NCI-H2171 (cell line): Measurements from ENCODE around the gene EXD2.
A peak's percentile ranks its signal among the peaks of the same experiment; 100 is the strongest.
"Not testable (repeated sequence)": the region's sequence is repeated elsewhere in the genome, so short reads cannot be mapped to it uniquely, and the experiment has no call there.

Experiments
- DNase-seq: peaks from one replicate; lab custom pipeline; 2025; lab: John Stamatoyannopoulos, UW

The EXD2 gene

GRCh38 chr14:69249603-69250002 is 58.3 kb downstream of the EXD2 start:
- no peak for DNase-seq

- DNase-seq: no peak
Measured at GRCh38 chr14:69252851-69253250, 61.6 kb downstream of the EXD2 start.

- DNase-seq: no peak
Measured at GRCh38 chr14:69259168-69259526, 67.8 kb downstream of the EXD2 start.

GRCh38 chr14:69259527-69260189 is 68.4 kb downstream of the EXD2 start, which contains the start of gene GALNT16:
TSS of gene GALNT16 (plus strand) at chr14:69260158. CDS start at chr14:69260291, 133 bp downstream.
- peak; percentile 38 for DNase-seq

- DNase-seq: peak; percentile 42
Measured at GRCh38 chr14:69260190-69260860, 69.0 kb downstream of the EXD2 start.

GRCh38 chr14:69260861-69261564 is 69.7 kb downstream of the EXD2 start:
- DNase-seq: no peak

- DNase-seq: no peak
Measured at GRCh38 chr14:69261761-69262331, 70.5 kb downstream of the EXD2 start.

GRCh38 chr14:69262516-69262915 is 71.2 kb downstream of the EXD2 start:
- no peak for DNase-seq

- peak; percentile 79 for DNase-seq
Measured at GRCh38 chr14:69263364-69263763, 72.1 kb downstream of the EXD2 start.

GRCh38 chr14:69263771-69264170 is 72.5 kb downstream of the EXD2 start:
- DNase-seq: no peak

- no peak for DNase-seq
Measured at GRCh38 chr14:69266572-69267345, 75.5 kb downstream of the EXD2 start.

- no peak for DNase-seq
Measured at GRCh38 chr14:69267492-69267891, 76.2 kb downstream of the EXD2 start.

- no peak for DNase-seq
Measured at GRCh38 chr14:69268223-69268622, 76.9 kb downstream of the EXD2 start.

GRCh38 chr14:69268763-69269162 is 77.5 kb downstream of the EXD2 start:
- no peak for DNase-seq

GRCh38 chr14:69269381-69269780 is 78.1 kb downstream of the EXD2 start:
- no peak for DNase-seq

GRCh38 chr14:69270097-69270496 is 78.8 kb downstream of the EXD2 start:
- no peak for DNase-seq

GRCh38 chr14:69270795-69271708 is 79.8 kb downstream of the EXD2 start:
- DNase-seq: no peak

GRCh38 chr14:69274321-69274720 is 83.0 kb downstream of the EXD2 start:
- DNase-seq: no peak

GRCh38 chr14:69275331-69275730 is 84.0 kb downstream of the EXD2 start:
- DNase-seq: no peak

- not testable (repeated sequence) for DNase-seq
Measured at GRCh38 chr14:69277356-69277755, 86.1 kb downstream of the EXD2 start.

GRCh38 chr14:69280746-69281291 is 89.5 kb downstream of the EXD2 start:
- DNase-seq: no peak
